ENCODE data around the gene LRATD1. TPM values are rescaled to one million over a fixed set of nuclear protein-coding genes. Genes with fewer than 3 reads are reported as not detected.

Gene LRATD1
- total and polyA plus RNA-seq, 2 donors (not counting 3 experiments of a cell fraction or from before 2014, with no cell fraction given), result not detected

- BruUV-seq (replicated peaks), result no TSS peak
- CTCF ChIA-PET, result no interaction called here
These were observed 17.5 kb downstream of the LRATD1 start for GRCh38 chr2:14650066-14650465.

DNA sequence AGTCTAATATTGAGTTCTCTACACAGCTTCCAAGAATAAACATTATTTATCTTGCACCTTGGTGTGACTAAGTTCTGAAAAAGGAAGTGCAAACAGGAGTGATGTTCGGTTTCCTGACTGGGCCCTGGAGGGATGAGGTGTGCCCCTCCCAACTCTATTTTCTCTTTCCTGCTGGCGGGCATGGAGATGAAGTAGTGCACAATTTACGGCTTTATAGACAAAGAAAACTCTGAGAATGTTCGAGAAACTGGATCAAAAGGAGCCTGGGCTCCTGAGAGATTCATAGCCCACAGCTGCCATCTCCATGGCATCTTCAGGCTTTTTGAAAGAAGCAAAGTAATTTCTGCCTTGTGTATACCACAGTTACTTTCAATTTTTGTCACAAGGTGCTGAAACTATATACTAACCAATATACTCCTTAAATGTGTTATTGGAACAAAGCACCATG is 22.3 kb downstream of the LRATD1 start:
- no peak for FAIRE-seq

More at GRCh38 chr2:14650066-14650465, 17.5 kb downstream of the LRATD1 start:
- POLR2A ChIA-PET, result no interaction called here
- no peak overlapping the region for H3K4me2 ChIP-seq (ENCODE audit: insufficient read depth, low read length)
- H2AFZ ChIP-seq (ENCODE audit: low read depth, low read length), result no peak overlapping the region
- H3K27me3 ChIP-seq (ENCODE audit: control insufficient read depth in 2 of 2, insufficient read depth in 2 of 2, low read length in 2 of 2), result no peaks in the 10 kb centered on the region
- H3K27ac ChIP-seq (ENCODE audit: insufficient read depth, low read depth, low read length), result no peak overlapping the region
- dilution Hi-C loops (cut with MboI; ENCODE audit: extremely low pct_ligation_motif_present, low sequenced_read_pairs) (no loop called here), intact Hi-C loops (cut with micrococcal nuclease) (no loop called here)
- H3K36me3 ChIP-seq (ENCODE audit: control insufficient read depth in 2 of 2, extremely low read depth in 1 of 2, insufficient read depth in 2 of 2, low read length in 2 of 2), result no peaks in the 10 kb centered on the region
- no peak overlapping the region for H3K9ac ChIP-seq (replicated peaks; ENCODE audit: extremely low read depth, insufficient read depth, low read length)
- no peaks in the 10 kb centered on the region for H3K9me1 ChIP-seq (replicated peaks; ENCODE audit: control insufficient read depth, extremely low read depth, insufficient read depth, low read length)
- H3K4me3 ChIP-seq (replicated peaks in 1 of 3; ENCODE audit: insufficient read depth in 1 of 3, low read depth in 1 of 3, low read length in 3 of 3), result no peak overlapping the region
- no peaks in the 10 kb centered on the region for H3K79me2 ChIP-seq (ENCODE audit: control insufficient read depth, insufficient read depth, low read length)
- TF ChIP-seq POLR2A (IDR thresholded peaks at IDR 0.05; ENCODE audit: low read depth, low read length) (no peak), POLR2AphosphoS5 (IDR thresholded peaks at IDR 0.05; ENCODE audit: insufficient read depth, low read depth, low read length) (no peak), GATA2 (IDR thresholded peaks at IDR 0.05; ENCODE audit: insufficient read depth, insufficient read length, low read depth, low read length) (no peak), MYC (IDR thresholded peaks at IDR 0.05; ENCODE audit: low read depth, low read length) (no peak), FOS (IDR thresholded peaks at IDR 0.05; ENCODE audit: borderline replicate concordance, insufficient read depth, low read length) (no peak), EZH2 (IDR thresholded peaks at IDR 0.05; ENCODE audit: borderline replicate concordance, low read depth, low read length, severe bottlenecking) (no peak)
- H4K20me1 ChIP-seq (replicated peaks; ENCODE audit: control insufficient read depth, extremely low read depth, insufficient read depth, low read length), result no peaks in the 10 kb centered on the region
- H3K9me3 ChIP-seq (replicated peaks; ENCODE audit: control insufficient read depth, insufficient read depth, low read length), result no peaks in the 10 kb centered on the region
- no peaks in the 10 kb centered on the region for H3K4me1 ChIP-seq (ENCODE audit: control insufficient read depth, extremely low read depth, insufficient read depth, low read length)
- FAIRE-seq (no peak), DNase-seq (ENCODE audit: low read depth, low spot score) (no peak)

More for the DNA sequence above, 22.3 kb downstream of the LRATD1 start:
- no peaks in the 10 kb centered on the region for H3K9me3 ChIP-seq (replicated peaks; ENCODE audit: control insufficient read depth, insufficient read depth, low read length)
- no peak overlapping the region for H3K4me3 ChIP-seq (replicated peaks in 1 of 3; ENCODE audit: insufficient read depth in 1 of 3, low read depth in 1 of 3, low read length in 3 of 3)
- H3K36me3 ChIP-seq (ENCODE audit: control insufficient read depth in 2 of 2, extremely low read depth in 1 of 2, insufficient read depth in 2 of 2, low read length in 2 of 2), result no peaks in the 10 kb centered on the region
- TF ChIP-seq MYC (IDR thresholded peaks at IDR 0.05; ENCODE audit: low read depth, low read length), result no peak
- no peak for TF ChIP-seq GATA2 (IDR thresholded peaks at IDR 0.05; ENCODE audit: insufficient read depth, insufficient read length, low read depth, low read length)
- no peak for TF ChIP-seq POLR2AphosphoS5 (IDR thresholded peaks at IDR 0.05; ENCODE audit: insufficient read depth, low read depth, low read length)
- no peak for TF ChIP-seq EZH2 (IDR thresholded peaks at IDR 0.05; ENCODE audit: borderline replicate concordance, low read depth, low read length, severe bottlenecking)
- TF ChIP-seq, protein P1, sequence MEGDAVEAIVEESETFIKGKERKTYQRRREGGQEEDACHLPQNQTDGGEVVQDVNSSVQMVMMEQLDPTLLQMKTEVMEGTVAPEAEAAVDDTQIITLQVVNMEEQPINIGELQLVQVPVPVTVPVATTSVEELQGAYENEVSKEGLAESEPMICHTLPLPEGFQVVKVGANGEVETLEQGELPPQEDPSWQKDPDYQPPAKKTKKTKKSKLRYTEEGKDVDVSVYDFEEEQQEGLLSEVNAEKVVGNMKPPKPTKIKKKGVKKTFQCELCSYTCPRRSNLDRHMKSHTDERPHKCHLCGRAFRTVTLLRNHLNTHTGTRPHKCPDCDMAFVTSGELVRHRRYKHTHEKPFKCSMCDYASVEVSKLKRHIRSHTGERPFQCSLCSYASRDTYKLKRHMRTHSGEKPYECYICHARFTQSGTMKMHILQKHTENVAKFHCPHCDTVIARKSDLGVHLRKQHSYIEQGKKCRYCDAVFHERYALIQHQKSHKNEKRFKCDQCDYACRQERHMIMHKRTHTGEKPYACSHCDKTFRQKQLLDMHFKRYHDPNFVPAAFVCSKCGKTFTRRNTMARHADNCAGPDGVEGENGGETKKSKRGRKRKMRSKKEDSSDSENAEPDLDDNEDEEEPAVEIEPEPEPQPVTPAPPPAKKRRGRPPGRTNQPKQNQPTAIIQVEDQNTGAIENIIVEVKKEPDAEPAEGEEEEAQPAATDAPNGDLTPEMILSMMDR (IDR thresholded peaks at IDR 0.05; ENCODE audit: extremely low read depth in 1 of 2, insufficient read depth in 1 of 2, low read depth in 1 of 2, low read length in 2 of 2), result no peak
- no peak for TF ChIP-seq JUN (IDR thresholded peaks at IDR 0.05; ENCODE audit: borderline replicate concordance, insufficient read depth, insufficient read length, low read depth)
- TF ChIP-seq FOS (IDR thresholded peaks at IDR 0.05; ENCODE audit: borderline replicate concordance, insufficient read depth, low read length), result no peak
- TF ChIP-seq, protein P2, sequence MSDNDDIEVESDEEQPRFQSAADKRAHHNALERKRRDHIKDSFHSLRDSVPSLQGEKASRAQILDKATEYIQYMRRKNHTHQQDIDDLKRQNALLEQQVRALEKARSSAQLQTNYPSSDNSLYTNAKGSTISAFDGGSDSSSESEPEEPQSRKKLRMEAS (IDR thresholded peaks at IDR 0.05; ENCODE audit: insufficient read depth, insufficient read length), result no peak
- no peak for TF ChIP-seq POLR2A (IDR thresholded peaks at IDR 0.05; ENCODE audit: low read depth, low read length)
- H3K27me3 ChIP-seq (ENCODE audit: control insufficient read depth in 2 of 2, insufficient read depth in 2 of 2, low read length in 2 of 2), result no peaks in the 10 kb centered on the region
- dilution Hi-C loops (cut with MboI; ENCODE audit: extremely low pct_ligation_motif_present, low sequenced_read_pairs), result no loop called here
- H3K9me1 ChIP-seq (replicated peaks; ENCODE audit: control insufficient read depth, extremely low read depth, insufficient read depth, low read length), result no peaks in the 10 kb centered on the region
- no peak overlapping the region for H3K4me2 ChIP-seq (ENCODE audit: insufficient read depth, low read length)
- H3K79me2 ChIP-seq (ENCODE audit: control insufficient read depth, insufficient read depth, low read length), result no peaks in the 10 kb centered on the region
- H3K4me1 ChIP-seq (ENCODE audit: control insufficient read depth, extremely low read depth, insufficient read depth, low read length), result no peaks in the 10 kb centered on the region
- intact Hi-C loops (cut with micrococcal nuclease), result no loop called here
- POLR2A ChIA-PET, result no interaction called here
- DNase-seq (ENCODE audit: low read depth, low spot score), result no peak
- H2AFZ ChIP-seq (ENCODE audit: low read depth, low read length), result no peak overlapping the region
- no TSS peak for BruUV-seq (replicated peaks)
- no peak overlapping the region for H3K9ac ChIP-seq (replicated peaks; ENCODE audit: extremely low read depth, insufficient read depth, low read length)
- no peaks in the 10 kb centered on the region for H4K20me1 ChIP-seq (replicated peaks; ENCODE audit: control insufficient read depth, extremely low read depth, insufficient read depth, low read length)
- H3K27ac ChIP-seq (ENCODE audit: insufficient read depth, low read depth, low read length), result no peak overlapping the region
- CTCF ChIA-PET, result no interaction called here

Data from endothelial cell of umbilical vein (primary cell).